Muscle layer of colon (tissue), 2 donors: ENCODE data around the gene CBLC.

ENCODE experiments used
- H3K27ac ChIP-seq: one replicate; pipeline ENCODE4 v1.7.0; 2013; ENCODE audit warnings: low read depth, mild to moderate bottlenecking, low read length, moderate library complexity
- H3K27me3 ChIP-seq, 2 donors: one replicate each; pipeline ENCODE4 v1.7.0; 2013; ENCODE audit warnings: low read length in 2 of 2, mild to moderate bottlenecking in 2 of 2; ENCODE audit not compliant: insufficient read depth in 2 of 2, control insufficient read depth in 1 of 2
- H3K36me3 ChIP-seq: one replicate; pipeline ENCODE4 v1.7.0; 2013; ENCODE audit warnings: mild to moderate bottlenecking, low read length; ENCODE audit not compliant: insufficient read depth
- H3K4me1 ChIP-seq: one replicate; pipeline ENCODE4 v1.7.0; 2013; ENCODE audit warnings: mild to moderate bottlenecking, low read length; ENCODE audit not compliant: insufficient read depth
- H3K4me3 ChIP-seq, 2 donors: one replicate each; pipeline ENCODE4 v1.7.0; 2013; ENCODE audit warnings: low read length in 2 of 2, low read depth in 1 of 2, mild to moderate bottlenecking in 1 of 2, moderate library complexity in 1 of 2
- H3K9ac ChIP-seq: one replicate; pipeline ENCODE4 v1.7.0; 2013; ENCODE audit warnings: low read length
- H3K9me3 ChIP-seq: one replicate; pipeline ENCODE4 v1.7.0; 2013; ENCODE audit warnings: mild to moderate bottlenecking, low read length
- donor health status: abdominal sarcoma.
- donor health status: Adenocarcinoma of cecum.

The CBLC gene

GRCh38 chr19:44738603-44739558, 38.8 kb upstream of the CBLC start:
- H3K27me3 ChIP-seq = no peaks in the 10 kb centered on the region
- no peak overlapping the region for H3K9ac ChIP-seq
- no peaks in the 10 kb centered on the region for H3K36me3 ChIP-seq
- no peaks in the 10 kb centered on the region for H3K9me3 ChIP-seq
- no peak overlapping the region for H3K4me3 ChIP-seq
- H3K4me1 ChIP-seq = peaks cover 20% of the 10 kb centered on the region
- H3K27ac ChIP-seq = no peak overlapping the region

GRCh38 chr19:44740351-44740824, 37.3 kb upstream of the CBLC start:
- no peak overlapping the region for H3K9ac ChIP-seq
- no peak overlapping the region for H3K27ac ChIP-seq
- no peaks in the 10 kb centered on the region for H3K9me3 ChIP-seq
- no peak overlapping the region for H3K4me3 ChIP-seq
- H3K4me1 ChIP-seq = peaks cover 30% of the 10 kb centered on the region
- H3K27me3 ChIP-seq = no peaks in the 10 kb centered on the region
- H3K36me3 ChIP-seq = no peaks in the 10 kb centered on the region

- peak overlapping the region; percentile 36 for H3K27ac ChIP-seq
- no peaks in the 10 kb centered on the region for H3K27me3 ChIP-seq
- no peaks in the 10 kb centered on the region for H3K9me3 ChIP-seq
- no peak overlapping the region for H3K9ac ChIP-seq
- peaks cover 36% of the 10 kb centered on the region for H3K4me1 ChIP-seq
- no peak overlapping the region for H3K4me3 ChIP-seq
- H3K36me3 ChIP-seq = no peaks in the 10 kb centered on the region
Observed at GRCh38 chr19:44741258-44741731, 36.4 kb upstream of the CBLC start.

- Histone ChIP-seq H3K4me1 (peaks cover 42% of the 10 kb centered on the region), H3K4me3 (no peak overlapping the region), H3K27me3 (no peaks in the 10 kb centered on the region), H3K9me3 (no peaks in the 10 kb centered on the region), H3K36me3 (no peaks in the 10 kb centered on the region), H3K27ac (peak overlapping the region; percentile 25), H3K9ac (no peak overlapping the region)
Observed at GRCh38 chr19:44741841-44742329, 35.8 kb upstream of the CBLC start.

GRCh38 chr19:44742330-44743061, 35.2 kb upstream of the CBLC start:
- Histone ChIP-seq H3K4me3 (no peak overlapping the region), H3K27ac (peak overlapping the region; percentile 25), H3K9me3 (no peaks in the 10 kb centered on the region), H3K27me3 (no peaks in the 10 kb centered on the region), H3K9ac (no peak overlapping the region), H3K4me1 (peaks cover 44% of the 10 kb centered on the region), H3K36me3 (no peaks in the 10 kb centered on the region)

- Histone ChIP-seq H3K9me3 (no peaks in the 10 kb centered on the region), H3K36me3 (no peaks in the 10 kb centered on the region), H3K27ac (peak overlapping the region; percentile 68), H3K9ac (no peak overlapping the region), H3K4me3 (no peak overlapping the region), H3K4me1 (peaks cover 52% of the 10 kb centered on the region), H3K27me3 (no peaks in the 10 kb centered on the region)
Observed at GRCh38 chr19:44744871-44745332, 32.8 kb upstream of the CBLC start.

GRCh38 chr19:44745341-44745831, 32.3 kb upstream of the CBLC start:
- no peak overlapping the region for H3K9ac ChIP-seq
- no peak overlapping the region for H3K4me3 ChIP-seq

GRCh38 chr19:44745887-44746600, 31.6 kb upstream of the CBLC start:
- no peaks in the 10 kb centered on the region for H3K27me3 ChIP-seq
- H3K36me3 ChIP-seq = no peaks in the 10 kb centered on the region
- H3K4me3 ChIP-seq = no peak overlapping the region
- peak overlapping the region; percentile 99 for H3K27ac ChIP-seq
- H3K9me3 ChIP-seq = no peaks in the 10 kb centered on the region
- no peak overlapping the region for H3K9ac ChIP-seq
- peaks cover 62% of the 10 kb centered on the region for H3K4me1 ChIP-seq

More at GRCh38 chr19:44745341-44745831, 32.3 kb upstream of the CBLC start:
- Histone ChIP-seq H3K9me3 (no peaks in the 10 kb centered on the region), H3K27ac (peak overlapping the region; percentile 68), H3K36me3 (no peaks in the 10 kb centered on the region), H3K4me1 (peaks cover 57% of the 10 kb centered on the region), H3K27me3 (no peaks in the 10 kb centered on the region)

GRCh38 chr19:44746616-44746945, 31.1 kb upstream of the CBLC start:
- Histone ChIP-seq H3K4me3 (no peak overlapping the region), H3K9ac (peak overlapping the region; percentile 64), H3K9me3 (no peaks in the 10 kb centered on the region), H3K4me1 (peaks cover 60% of the 10 kb centered on the region), H3K27me3 (no peaks in the 10 kb centered on the region), H3K36me3 (peaks cover 5% of the 10 kb centered on the region), H3K27ac (peak overlapping the region; percentile 99)

- H3K27ac ChIP-seq = peak overlapping the region; percentile 99
- H3K9ac ChIP-seq = peak overlapping the region; percentile 64
- peak overlapping the region; percentile 66 to 71 for H3K4me3 ChIP-seq
- H3K4me1 ChIP-seq = peaks cover 58% of the 10 kb centered on the region
- H3K36me3 ChIP-seq = peaks cover 9% of the 10 kb centered on the region
- no peaks in the 10 kb centered on the region for H3K27me3 ChIP-seq
- H3K9me3 ChIP-seq = no peaks in the 10 kb centered on the region
Observed at GRCh38 chr19:44746946-44747738, 30.5 kb upstream of the CBLC start.
